Gastrocnemius medialis (tissue), 4 donors: Measurements from ENCODE around the gene ECE2.

Source experiments
- POLR2A ChIP-seq, 2 donors: fragments of 450-650 bp; IDR thresholded peaks; one replicate each; pipeline ENCODE4 v1.6.1; 2017; ENCODE audit warnings: antibody characterized with exemption in 2 of 2, mild to moderate bottlenecking in 2 of 2, moderate library complexity in 2 of 2
- TF ChIP-seq, protein P1 (sequence below), 5 experiments: fragments of 450-650 bp in 3 of 5; fragments of 200-600 bp in 2 of 5; sonication (generic) in 2 of 5; IDR thresholded peaks in 4 of 5; conservative IDR thresholded peaks in 1 of 5; 1 replicate in 4 of 5; 2 replicates in 1 of 5; pipeline ENCODE4 v1.5.1; 2016 to 2019; ENCODE audit warnings: antibody characterized with exemption in 5 of 5, mild to moderate bottlenecking in 3 of 5, moderate library complexity in 3 of 5

DNA sequence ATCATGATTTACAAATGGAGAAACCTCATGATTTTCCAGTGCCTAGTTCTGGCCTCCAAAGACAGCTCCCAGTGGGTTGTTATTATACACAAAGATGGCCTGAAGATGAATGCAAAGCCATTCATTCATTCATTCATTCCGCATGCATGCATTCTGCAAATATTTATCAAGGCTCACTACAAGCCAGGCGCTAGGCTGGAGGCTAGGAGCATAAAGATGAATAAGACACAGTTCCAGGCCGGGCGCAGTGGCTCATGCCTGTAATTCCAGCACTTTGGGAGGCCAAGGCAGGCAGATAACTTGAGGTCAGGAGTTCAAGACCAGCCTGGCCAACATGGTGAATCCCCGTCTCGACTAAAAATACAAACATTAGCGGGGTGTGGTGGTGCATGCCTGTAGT, 20.8 kb downstream of the ECE2 start:
- TF ChIP-seq, protein P1, sequence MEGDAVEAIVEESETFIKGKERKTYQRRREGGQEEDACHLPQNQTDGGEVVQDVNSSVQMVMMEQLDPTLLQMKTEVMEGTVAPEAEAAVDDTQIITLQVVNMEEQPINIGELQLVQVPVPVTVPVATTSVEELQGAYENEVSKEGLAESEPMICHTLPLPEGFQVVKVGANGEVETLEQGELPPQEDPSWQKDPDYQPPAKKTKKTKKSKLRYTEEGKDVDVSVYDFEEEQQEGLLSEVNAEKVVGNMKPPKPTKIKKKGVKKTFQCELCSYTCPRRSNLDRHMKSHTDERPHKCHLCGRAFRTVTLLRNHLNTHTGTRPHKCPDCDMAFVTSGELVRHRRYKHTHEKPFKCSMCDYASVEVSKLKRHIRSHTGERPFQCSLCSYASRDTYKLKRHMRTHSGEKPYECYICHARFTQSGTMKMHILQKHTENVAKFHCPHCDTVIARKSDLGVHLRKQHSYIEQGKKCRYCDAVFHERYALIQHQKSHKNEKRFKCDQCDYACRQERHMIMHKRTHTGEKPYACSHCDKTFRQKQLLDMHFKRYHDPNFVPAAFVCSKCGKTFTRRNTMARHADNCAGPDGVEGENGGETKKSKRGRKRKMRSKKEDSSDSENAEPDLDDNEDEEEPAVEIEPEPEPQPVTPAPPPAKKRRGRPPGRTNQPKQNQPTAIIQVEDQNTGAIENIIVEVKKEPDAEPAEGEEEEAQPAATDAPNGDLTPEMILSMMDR (IDR thresholded peaks at IDR 0.05 in 4 of 5, conservative IDR thresholded peaks at IDR 0.05 in 1 of 5): no peak
- no peak for TF ChIP-seq POLR2A (IDR thresholded peaks at IDR 0.05)
